ENCODE results near the gene NME7.

DNA sequence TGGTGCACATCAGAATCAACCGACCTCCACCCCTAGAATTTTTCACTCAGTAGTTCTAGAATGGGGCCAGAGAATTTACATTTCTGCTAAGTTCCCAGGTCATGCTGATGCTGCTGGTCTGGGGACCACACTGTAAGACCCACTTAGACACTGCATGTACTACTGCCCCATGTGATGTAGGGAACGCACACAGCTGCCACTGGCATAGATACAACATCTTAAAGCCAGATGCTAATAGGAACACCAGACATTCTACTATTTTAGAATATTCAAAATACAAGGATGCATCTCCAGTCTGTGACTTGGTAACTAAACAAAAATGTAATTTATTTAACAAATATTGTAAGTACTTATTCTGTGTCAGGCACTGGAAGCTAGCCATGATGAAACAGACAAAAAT is 275.2 kb downstream of the NME7 start:
- TF ChIP-seq, protein P1, sequence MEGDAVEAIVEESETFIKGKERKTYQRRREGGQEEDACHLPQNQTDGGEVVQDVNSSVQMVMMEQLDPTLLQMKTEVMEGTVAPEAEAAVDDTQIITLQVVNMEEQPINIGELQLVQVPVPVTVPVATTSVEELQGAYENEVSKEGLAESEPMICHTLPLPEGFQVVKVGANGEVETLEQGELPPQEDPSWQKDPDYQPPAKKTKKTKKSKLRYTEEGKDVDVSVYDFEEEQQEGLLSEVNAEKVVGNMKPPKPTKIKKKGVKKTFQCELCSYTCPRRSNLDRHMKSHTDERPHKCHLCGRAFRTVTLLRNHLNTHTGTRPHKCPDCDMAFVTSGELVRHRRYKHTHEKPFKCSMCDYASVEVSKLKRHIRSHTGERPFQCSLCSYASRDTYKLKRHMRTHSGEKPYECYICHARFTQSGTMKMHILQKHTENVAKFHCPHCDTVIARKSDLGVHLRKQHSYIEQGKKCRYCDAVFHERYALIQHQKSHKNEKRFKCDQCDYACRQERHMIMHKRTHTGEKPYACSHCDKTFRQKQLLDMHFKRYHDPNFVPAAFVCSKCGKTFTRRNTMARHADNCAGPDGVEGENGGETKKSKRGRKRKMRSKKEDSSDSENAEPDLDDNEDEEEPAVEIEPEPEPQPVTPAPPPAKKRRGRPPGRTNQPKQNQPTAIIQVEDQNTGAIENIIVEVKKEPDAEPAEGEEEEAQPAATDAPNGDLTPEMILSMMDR (tag by site-specific recombination; IDR thresholded peaks at IDR 0.05): no peak
- TF ChIP-seq, protein P2, sequence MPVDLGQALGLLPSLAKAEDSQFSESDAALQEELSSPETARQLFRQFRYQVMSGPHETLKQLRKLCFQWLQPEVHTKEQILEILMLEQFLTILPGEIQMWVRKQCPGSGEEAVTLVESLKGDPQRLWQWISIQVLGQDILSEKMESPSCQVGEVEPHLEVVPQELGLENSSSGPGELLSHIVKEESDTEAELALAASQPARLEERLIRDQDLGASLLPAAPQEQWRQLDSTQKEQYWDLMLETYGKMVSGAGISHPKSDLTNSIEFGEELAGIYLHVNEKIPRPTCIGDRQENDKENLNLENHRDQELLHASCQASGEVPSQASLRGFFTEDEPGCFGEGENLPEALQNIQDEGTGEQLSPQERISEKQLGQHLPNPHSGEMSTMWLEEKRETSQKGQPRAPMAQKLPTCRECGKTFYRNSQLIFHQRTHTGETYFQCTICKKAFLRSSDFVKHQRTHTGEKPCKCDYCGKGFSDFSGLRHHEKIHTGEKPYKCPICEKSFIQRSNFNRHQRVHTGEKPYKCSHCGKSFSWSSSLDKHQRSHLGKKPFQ (tag by site-specific recombination; IDR thresholded peaks at IDR 0.05): no peak
- TF ChIP-seq, protein P3, sequence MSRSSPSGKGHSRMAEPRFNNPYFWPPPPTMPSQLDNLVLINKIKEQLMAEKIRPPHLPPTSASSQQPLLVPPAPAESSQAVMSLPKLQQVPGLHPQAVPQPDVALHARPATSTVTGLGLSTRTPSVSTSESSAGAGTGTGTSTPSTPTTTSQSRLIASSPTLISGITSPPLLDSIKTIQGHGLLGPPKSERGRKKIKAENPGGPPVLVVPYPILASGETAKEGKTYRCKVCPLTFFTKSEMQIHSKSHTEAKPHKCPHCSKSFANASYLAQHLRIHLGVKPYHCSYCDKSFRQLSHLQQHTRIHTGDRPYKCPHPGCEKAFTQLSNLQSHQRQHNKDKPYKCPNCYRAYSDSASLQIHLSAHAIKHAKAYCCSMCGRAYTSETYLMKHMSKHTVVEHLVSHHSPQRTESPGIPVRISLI (tag by site-specific recombination; IDR thresholded peaks at IDR 0.05): no peak
- TF ChIP-seq ZBTB48 (tag by site-specific recombination; IDR thresholded peaks at IDR 0.05) (no peak), ZNF530 (tag by site-specific recombination; IDR thresholded peaks at IDR 0.05; ENCODE audit: low read depth) (no peak), ZNF202 (tag by site-specific recombination; IDR thresholded peaks at IDR 0.05; ENCODE audit: borderline replicate concordance) (no peak), RBAK (tag by site-specific recombination; IDR thresholded peaks at IDR 0.05) (no peak), KLF1 (tag by site-specific recombination; IDR thresholded peaks at IDR 0.05) (no peak), ZNF423 (tag by site-specific recombination; IDR thresholded peaks at IDR 0.05) (no peak), ZBTB7A (tag by site-specific recombination; IDR thresholded peaks at IDR 0.05; ENCODE audit: low read depth) (no peak), YY1 (tag by site-specific recombination; IDR thresholded peaks at IDR 0.05) (no peak)
- TF ChIP-seq, protein P4, sequence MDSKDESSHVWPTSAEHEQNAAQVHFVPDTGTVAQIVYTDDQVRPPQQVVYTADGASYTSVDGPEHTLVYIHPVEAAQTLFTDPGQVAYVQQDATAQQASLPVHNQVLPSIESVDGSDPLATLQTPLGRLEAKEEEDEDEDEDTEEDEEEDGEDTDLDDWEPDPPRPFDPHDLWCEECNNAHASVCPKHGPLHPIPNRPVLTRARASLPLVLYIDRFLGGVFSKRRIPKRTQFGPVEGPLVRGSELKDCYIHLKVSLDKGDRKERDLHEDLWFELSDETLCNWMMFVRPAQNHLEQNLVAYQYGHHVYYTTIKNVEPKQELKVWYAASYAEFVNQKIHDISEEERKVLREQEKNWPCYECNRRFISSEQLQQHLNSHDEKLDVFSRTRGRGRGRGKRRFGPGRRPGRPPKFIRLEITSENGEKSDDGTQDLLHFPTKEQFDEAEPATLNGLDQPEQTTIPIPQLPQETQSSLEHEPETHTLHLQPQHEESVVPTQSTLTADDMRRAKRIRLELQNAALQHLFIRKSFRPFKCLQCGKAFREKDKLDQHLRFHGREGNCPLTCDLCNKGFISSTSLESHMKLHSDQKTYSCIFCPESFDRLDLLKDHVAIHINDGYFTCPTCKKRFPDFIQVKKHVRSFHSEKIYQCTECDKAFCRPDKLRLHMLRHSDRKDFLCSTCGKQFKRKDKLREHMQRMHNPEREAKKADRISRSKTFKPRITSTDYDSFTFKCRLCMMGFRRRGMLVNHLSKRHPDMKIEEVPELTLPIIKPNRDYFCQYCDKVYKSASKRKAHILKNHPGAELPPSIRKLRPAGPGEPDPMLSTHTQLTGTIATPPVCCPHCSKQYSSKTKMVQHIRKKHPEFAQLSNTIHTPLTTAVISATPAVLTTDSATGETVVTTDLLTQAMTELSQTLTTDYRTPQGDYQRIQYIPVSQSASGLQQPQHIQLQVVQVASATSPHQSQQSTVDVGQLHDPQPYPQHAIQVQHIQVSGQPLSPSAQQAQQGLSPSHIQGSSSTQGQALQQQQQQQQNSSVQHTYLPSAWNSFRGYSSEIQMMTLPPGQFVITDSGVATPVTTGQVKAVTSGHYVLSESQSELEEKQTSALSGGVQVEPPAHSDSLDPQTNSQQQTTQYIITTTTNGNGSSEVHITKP (tag by site-specific recombination; IDR thresholded peaks at IDR 0.05): no peak
- TF ChIP-seq, protein P5, sequence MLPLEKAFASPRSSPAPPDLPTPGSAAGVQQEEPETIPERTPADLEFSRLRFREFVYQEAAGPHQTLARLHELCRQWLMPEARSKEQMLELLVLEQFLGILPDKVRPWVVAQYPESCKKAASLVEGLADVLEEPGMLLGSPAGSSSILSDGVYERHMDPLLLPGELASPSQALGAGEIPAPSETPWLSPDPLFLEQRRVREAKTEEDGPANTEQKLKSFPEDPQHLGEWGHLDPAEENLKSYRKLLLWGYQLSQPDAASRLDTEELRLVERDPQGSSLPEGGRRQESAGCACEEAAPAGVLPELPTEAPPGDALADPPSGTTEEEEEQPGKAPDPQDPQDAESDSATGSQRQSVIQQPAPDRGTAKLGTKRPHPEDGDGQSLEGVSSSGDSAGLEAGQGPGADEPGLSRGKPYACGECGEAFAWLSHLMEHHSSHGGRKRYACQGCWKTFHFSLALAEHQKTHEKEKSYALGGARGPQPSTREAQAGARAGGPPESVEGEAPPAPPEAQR (tag by site-specific recombination; IDR thresholded peaks at IDR 0.05): no peak

Data from HEK293 (cell line).